Uterus (tissue), 4 donors: ENCODE data around the gene ADCY5. TPM values are rescaled to one million over a fixed set of nuclear protein-coding genes. Genes with fewer than 3 reads are reported as not detected.

Source experiments
- DNase-seq, 2 donors: peaks; one replicate each; pipeline ENCODE4 v3.0.0-alpha.2; 2019 to 2020
- H3K27ac ChIP-seq, 2 donors: fragments of 200-600 bp; sonication (generic); 1 replicate in 1 of 2; 2 replicates in 1 of 2; pipeline ENCODE4 v1.5.1; 2016 to 2018
- H3K27me3 ChIP-seq, 2 donors: fragments of 200-600 bp; sonication (generic); one replicate each; pipeline ENCODE4 v1.5.1; 2018 to 2019; ENCODE audit warnings: control low read depth in 1 of 2
- H3K36me3 ChIP-seq, 2 donors: fragments of 200-600 bp; sonication (generic); one replicate each; pipeline ENCODE4 v1.5.1; 2019; ENCODE audit warnings: control low read depth in 1 of 2
- H3K4me1 ChIP-seq, 2 donors: fragments of 200-600 bp; sonication (generic); one replicate each; pipeline ENCODE4 v1.5.1; 2018 to 2019; ENCODE audit warnings: control low read depth in 1 of 2
- H3K4me3 ChIP-seq, 2 donors: fragments of 200-600 bp; sonication (generic); 1 replicate in 1 of 2; 2 replicates in 1 of 2; pipeline ENCODE4 v1.5.1; 2018 to 2019; ENCODE audit warnings: mild to moderate bottlenecking in 1 of 2
- H3K9me3 ChIP-seq, 2 donors: fragments of 200-600 bp; sonication (generic); one replicate each; pipeline ENCODE4 v1.5.1; 2019; ENCODE audit warnings: control low read depth in 1 of 2
- CTCF ChIP-seq, 4 experiments: fragments of 200-600 bp in 2 of 4; fragments of 450-650 bp in 2 of 4; sonication (generic) in 2 of 4; IDR thresholded peaks; one replicate each; pipeline ENCODE4 v1.5.1; 2016 to 2019; ENCODE audit warnings: antibody characterized with exemption in 4 of 4, mild to moderate bottlenecking in 2 of 4, moderate library complexity in 1 of 4
- POLR2A ChIP-seq, 2 donors: fragments of 450-650 bp; IDR thresholded peaks; one replicate each; pipeline ENCODE4 v1.6.1; 2016; ENCODE audit warnings: antibody characterized with exemption in 2 of 2, mild to moderate bottlenecking in 1 of 2, moderate library complexity in 1 of 2
- intact Hi-C: fragments of 100-400 bp; cut with DNase I; formaldehyde crosslinking; loops from one replicate; pipeline ENCODE4 v1.15.1; 2023; ENCODE audit warnings: low total_unique reads
- total RNA-seq, 4 donors: library from RNA; depleted of rRNA in 3 of 4; stranded (reverse); fragments of >200 nt in 3 of 4; gene quantifications; one replicate each; pipeline versions ENCODE4 v1.1.0 to v1.2.4, GENCODE V29; 2014 to 2023
- donor health status: DM: yes; HTN: yes; CAD: no.

The ADCY5 gene
- total RNA-seq, 4 donors from 2014 or later: 21.1 to 43.5 (median 34.7) TPM

GRCh38 chr3:123294296-123294938 lies 154.5 kb downstream of the ADCY5 start:
- TF ChIP-seq CTCF (IDR thresholded peaks at IDR 0.05) (no peak), POLR2A (IDR thresholded peaks at IDR 0.05) (no peak)
- no peak overlapping the region for H3K27ac ChIP-seq
- H3K9me3 ChIP-seq: no peaks in the 10 kb centered on the region
- no peaks in the 10 kb centered on the region for H3K4me1 ChIP-seq
- no peaks in the 10 kb centered on the region for H3K36me3 ChIP-seq
- H3K27me3 ChIP-seq: no peaks in the 10 kb centered on the region
- no peak overlapping the region for H3K4me3 ChIP-seq
- intact Hi-C loops: no loop called here
- DNase-seq: no peak

DNA sequence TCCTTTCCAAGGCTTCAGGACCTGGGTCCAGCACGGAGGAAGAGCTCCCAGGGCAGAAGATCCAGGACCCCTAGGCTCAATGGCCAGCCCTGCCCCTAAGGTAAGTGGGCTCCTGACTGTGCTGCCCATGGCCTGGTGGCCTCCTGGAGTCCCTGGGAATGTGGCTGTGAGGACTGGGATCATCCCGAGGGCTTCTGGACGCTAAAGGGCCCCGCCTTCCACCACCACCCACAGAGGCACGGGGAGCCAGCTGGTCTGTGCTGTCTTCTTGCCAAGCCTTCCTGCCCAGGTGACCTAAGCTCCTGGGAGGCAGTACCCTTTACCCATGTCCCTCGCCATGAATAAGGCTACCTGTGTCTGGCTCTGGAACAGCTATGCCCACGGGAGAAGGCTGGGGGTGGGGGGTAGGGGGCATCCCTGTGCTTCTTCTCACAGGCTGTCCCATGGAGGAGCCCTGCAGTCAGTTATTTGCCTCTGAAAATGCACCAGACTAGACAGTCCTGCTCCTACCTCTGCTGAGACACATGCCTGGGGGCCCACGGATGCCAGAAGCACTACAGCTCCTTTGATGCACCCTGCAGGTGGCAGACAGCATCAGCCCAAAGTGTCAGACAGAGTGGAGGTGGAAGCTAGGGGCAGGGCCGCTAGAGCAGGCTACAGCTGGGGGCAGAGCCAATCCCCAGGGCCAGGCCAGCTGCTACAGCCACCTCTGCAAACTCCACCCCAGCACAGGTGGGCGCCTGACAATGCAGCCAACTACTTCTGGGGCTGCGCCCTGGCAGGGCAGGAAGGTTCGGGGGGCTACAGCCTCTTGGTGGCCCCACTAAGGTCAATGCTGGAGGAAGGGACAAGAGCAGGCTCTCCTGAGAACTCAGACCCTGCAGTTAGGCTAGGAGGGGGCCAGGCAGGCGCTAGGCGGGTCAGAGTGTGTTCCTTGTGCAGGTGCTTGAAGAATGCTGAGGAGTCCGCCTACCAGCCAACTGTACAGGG lies 156.3 kb downstream of the ADCY5 start:
- no peak overlapping the region for H3K27ac ChIP-seq
- DNase-seq: no peak
- H3K9me3 ChIP-seq: no peaks in the 10 kb centered on the region
- H3K4me1 ChIP-seq: no peaks in the 10 kb centered on the region
- no peaks in the 10 kb centered on the region for H3K27me3 ChIP-seq
- intact Hi-C loops: no loop called here
- no peak overlapping the region for H3K4me3 ChIP-seq
- H3K36me3 ChIP-seq: no peaks in the 10 kb centered on the region
- TF ChIP-seq CTCF (IDR thresholded peaks at IDR 0.05) (no peak), POLR2A (IDR thresholded peaks at IDR 0.05) (no peak)

- TF ChIP-seq POLR2A (IDR thresholded peaks at IDR 0.05) (no peak), CTCF (IDR thresholded peaks at IDR 0.05) (no peak)
- DNase-seq: no peak
- intact Hi-C loops: no loop called here
- H3K27ac ChIP-seq: no peak overlapping the region
- H3K4me3 ChIP-seq: no peak overlapping the region
- H3K36me3 ChIP-seq: no peaks in the 10 kb centered on the region
- no peaks in the 10 kb centered on the region for H3K9me3 ChIP-seq
- H3K27me3 ChIP-seq: no peaks in the 10 kb centered on the region
- H3K4me1 ChIP-seq: no peaks in the 10 kb centered on the region
These were observed 157.5 kb downstream of the ADCY5 start for GRCh38 chr3:123291404-123291803.

GRCh38 chr3:123290962-123291361 lies 157.9 kb downstream of the ADCY5 start:
- DNase-seq: no peak
- Histone ChIP-seq H3K4me3 (no peak overlapping the region), H3K4me1 (no peaks in the 10 kb centered on the region), H3K36me3 (no peaks in the 10 kb centered on the region), H3K27ac (no peak overlapping the region), H3K27me3 (no peaks in the 10 kb centered on the region), H3K9me3 (no peaks in the 10 kb centered on the region)
- no peak for TF ChIP-seq POLR2A (IDR thresholded peaks at IDR 0.05)
- TF ChIP-seq CTCF (IDR thresholded peaks at IDR 0.05): no peak
- intact Hi-C loops: no loop called here
